Ovary (tissue), 9 donors: ENCODE measurements around the gene SZT2. TPM values are rescaled to one million over a fixed set of nuclear protein-coding genes. Genes with fewer than 3 reads are reported as not detected.

Source experiments
- DNase-seq, 5 donors: peaks; one replicate each; pipeline ENCODE4 v3.0.0-alpha.2; 2019 to 2020
- H3K27ac ChIP-seq, 2 donors: fragments of 200-600 bp; one replicate each; pipeline versions ENCODE4 v1.5.1 to v1.8.0; 2019 to 2022
- H3K27me3 ChIP-seq: fragments of 200-600 bp; one replicate; pipeline ENCODE4 v1.8.0; 2022
- H3K36me3 ChIP-seq: fragments of 200-600 bp; sonication (generic); one replicate; pipeline ENCODE4 v1.5.1; 2019
- H3K4me1 ChIP-seq: one replicate; pipeline ENCODE4 v1.8.1; 2013; ENCODE audit warnings: mild to moderate bottlenecking, moderate library complexity; ENCODE audit not compliant: insufficient read depth
- H3K4me3 ChIP-seq: fragments of 200-600 bp; sonication (generic); one replicate; pipeline ENCODE4 v1.5.1; 2017
- H3K9me3 ChIP-seq, 2 donors: fragments of 200-600 bp in 1 of 2; sonication (generic) in 1 of 2; one replicate each; pipeline versions ENCODE4 v1.5.1 to v1.8.1; 2013 to 2019; ENCODE audit warnings: mild to moderate bottlenecking in 1 of 2, moderate library complexity in 1 of 2
- CTCF ChIP-seq, 3 donors: fragments of 450-650 bp in 2 of 3; fragments of 200-600 bp in 1 of 3; IDR thresholded peaks; one replicate each; pipeline versions ENCODE4 v1.5.1 to v1.8.0; 2016 to 2022; ENCODE audit warnings: antibody characterized with exemption in 3 of 3, mild to moderate bottlenecking in 1 of 3
- EP300 ChIP-seq: sonication (generic); formaldehyde crosslinking; IDR thresholded peaks from one replicate; pipeline ENCODE4 v1.6.1; 2017; ENCODE audit warnings: antibody characterized with exemption
- POLR2A ChIP-seq: fragments of 450-650 bp; IDR thresholded peaks from one replicate; pipeline ENCODE4 v1.6.1; 2017; ENCODE audit warnings: antibody characterized with exemption, mild to moderate bottlenecking, moderate library complexity
- WGBS, 3 donors: extraction: QIAGEN DNeasy Blood & Tissue Kit in 1 of 3; methylation state at CpG; one replicate each; pipeline versions ENCODE4 v1.1.5 to v1.1.7; 2013 to 2017; 5-methylcytosine and 5-hydroxymethylcytosine counted together
- intact Hi-C, 4 donors: fragments of 100-400 bp; cut with DNase I; formaldehyde crosslinking; loops; one replicate each; pipeline versions ENCODE4 v1.11.0 to v1.15.1; 2022 to 2023
- polyA plus RNA-seq, 2 donors: library from polyadenylated mRNA; stranded (reverse); fragments of 200-250 nt in 1 of 2; fragments of 350-450 nt in 1 of 2; fragmentation: Illumina TruSeq in 1 of 2; extraction: RNeasy Lipid Tissue Mini Kit (QIAGEN cat#74804) in 1 of 2; gene quantifications; one replicate each; pipeline ENCODE4 v1.2.3, GENCODE V29; 2013 to 2014
- total RNA-seq, 7 donors: library from RNA; depleted of rRNA in 2 of 7; stranded (reverse); fragments of >200 nt in 2 of 7; fragmentation: NEBNext Ultra II Directional in 3 of 7; extraction: Animal tissue kit (Norgen Biotek cat#: 25700) in 3 of 7; gene quantifications; one replicate each; pipeline versions ENCODE4 v1.1.0 to v1.2.4, GENCODE V29; 2016 to 2023
- donor health status: DM: no; HTN: no; CAD: no; lungs with moderate emphysema.
- donor health status: DM: no; HTN: no; CAD: no.
- donor health status: Bipolar disorder and iron deficiency.
- donor health status: DM: yes; HTN: yes; CAD: no.
- donor health status: DM: no; HTN: no; CAD: no.
- donor health status: DM: yes; HTN: yes; CAD: no.

SZT2 gene
- total and polyA plus RNA-seq, 9 donors = 16.8 to 89.3 (median 49.8) TPM

- Histone ChIP-seq H3K36me3 (no peaks in the 10 kb centered on the region), H3K9me3 (no peaks in the 10 kb centered on the region), H3K27me3 (no peaks in the 10 kb centered on the region), H3K27ac (no peak overlapping the region), H3K4me3 (no peak overlapping the region), H3K4me1 (peaks cover 5% of the 10 kb centered on the region)
- TF ChIP-seq CTCF (IDR thresholded peaks at IDR 0.05) (no peak), EP300 (no peak), POLR2A (no peak)
- DNase-seq = no peak
- intact Hi-C loops = no loop called here
- 89 to 93% (median 91%) methylated on average over 6 of the region's 6 CpGs for WGBS, 3 donors
Observed at GRCh38 chr1:43402089-43402865, 12.6 kb downstream of the SZT2 start.

GRCh38 chr1:43404353-43404752 lies 14.7 kb downstream of the SZT2 start:
- Histone ChIP-seq H3K36me3 (no peaks in the 10 kb centered on the region), H3K9me3 (no peaks in the 10 kb centered on the region), H3K27me3 (no peaks in the 10 kb centered on the region), H3K4me1 (peaks cover 5% of the 10 kb centered on the region), H3K4me3 (no peak overlapping the region), H3K27ac (no peak overlapping the region)
- TF ChIP-seq EP300 (no peak), CTCF (IDR thresholded peaks at IDR 0.05) (no peak), POLR2A (no peak)
- no peak for DNase-seq
- 93 to 96% (median 96%) methylated on average over 6 of the region's 6 CpGs for WGBS, 3 donors
- intact Hi-C loops = no loop called here

- intact Hi-C loops = no loop called here
- H3K4me1 ChIP-seq = peaks cover 5% of the 10 kb centered on the region
- H3K36me3 ChIP-seq = no peaks in the 10 kb centered on the region
- H3K4me3 ChIP-seq = no peak overlapping the region
- 74 to 76% (median 75%) methylated on average over 6 of the region's 6 CpGs for WGBS, 3 donors
- no peaks in the 10 kb centered on the region for H3K9me3 ChIP-seq
- no peak for DNase-seq
- H3K27ac ChIP-seq = no peak overlapping the region
- TF ChIP-seq POLR2A = no peak
- TF ChIP-seq CTCF (IDR thresholded peaks at IDR 0.05) = no peak
- TF ChIP-seq EP300 = no peak
- no peaks in the 10 kb centered on the region for H3K27me3 ChIP-seq
Observed at GRCh38 chr1:43405219-43405875, 15.6 kb downstream of the SZT2 start.

GRCh38 chr1:43405876-43406234 lies 16.2 kb downstream of the SZT2 start:
- H3K27ac ChIP-seq = no peak overlapping the region
- H3K4me3 ChIP-seq = no peak overlapping the region
- DNase-seq = no peak
- 89 to 96% (median 91%) methylated on average over 2 of the region's 2 CpGs for WGBS, 3 donors
- no peaks in the 10 kb centered on the region for H3K9me3 ChIP-seq
- no peaks in the 10 kb centered on the region for H3K36me3 ChIP-seq
- intact Hi-C loops = no loop called here
- peaks cover 5% of the 10 kb centered on the region for H3K4me1 ChIP-seq
- H3K27me3 ChIP-seq = no peaks in the 10 kb centered on the region
- TF ChIP-seq POLR2A = no peak
- no peak for TF ChIP-seq CTCF (IDR thresholded peaks at IDR 0.05)
- TF ChIP-seq EP300 = no peak
